Neutrophil (primary cell): ENCODE results near the gene POT1.

Source experiments
- H3K27ac ChIP-seq: fragments of 200-600 bp; sonication (generic); 2 replicates; pipeline ENCODE4 v1.5.1; 2016; ENCODE audit warnings: mild to moderate bottlenecking, moderate library complexity
- H3K27me3 ChIP-seq: fragments of 200-600 bp; sonication (generic); 2 replicates; pipeline ENCODE4 v1.6.0; 2016; ENCODE audit warnings: mild to moderate bottlenecking
- H3K36me3 ChIP-seq: fragments of 200-600 bp; sonication (generic); 2 replicates; pipeline ENCODE4 v1.5.1; 2017
- H3K4me1 ChIP-seq, 2 experiments: fragments of 200-600 bp in 1 of 2; sonication (generic) in 1 of 2; 1 replicate in 1 of 2; 2 replicates in 1 of 2; pipeline versions ENCODE4 v1.5.1 to v1.6.1; 2013 to 2016; ENCODE audit warnings: low read depth in 1 of 2, low read length in 1 of 2, mild to moderate bottlenecking in 1 of 2, moderate library complexity in 1 of 2; ENCODE audit not compliant: control insufficient read depth in 1 of 2, insufficient read depth in 1 of 2
- H3K4me3 ChIP-seq, 2 experiments: fragments of 200-600 bp in 1 of 2; sonication (generic) in 1 of 2; 1 replicate in 1 of 2; 2 replicates in 1 of 2; pipeline ENCODE4 v1.5.1; 2013 to 2016; ENCODE audit warnings: low read depth in 1 of 2, low read length in 1 of 2, mild to moderate bottlenecking in 1 of 2, moderate library complexity in 1 of 2
- H3K9me3 ChIP-seq: fragments of 200-600 bp; sonication (generic); 2 replicates; pipeline ENCODE4 v1.5.1; 2016
- TF ChIP-seq, protein P1 (sequence below): fragments of 200-600 bp; sonication (generic); IDR thresholded peaks from 2 replicates; pipeline ENCODE4 v1.5.1; 2016; ENCODE audit warnings: antibody characterized with exemption

POT1 gene

GRCh38 chr7:124784879-124785818 lies 144.5 kb downstream of the POT1 start:
- no peaks in the 10 kb centered on the region for H3K9me3 ChIP-seq
- H3K27ac ChIP-seq: no peak overlapping the region
- no peak overlapping the region for H3K4me3 ChIP-seq
- no peaks in the 10 kb centered on the region for H3K4me1 ChIP-seq
- TF ChIP-seq, protein P1, sequence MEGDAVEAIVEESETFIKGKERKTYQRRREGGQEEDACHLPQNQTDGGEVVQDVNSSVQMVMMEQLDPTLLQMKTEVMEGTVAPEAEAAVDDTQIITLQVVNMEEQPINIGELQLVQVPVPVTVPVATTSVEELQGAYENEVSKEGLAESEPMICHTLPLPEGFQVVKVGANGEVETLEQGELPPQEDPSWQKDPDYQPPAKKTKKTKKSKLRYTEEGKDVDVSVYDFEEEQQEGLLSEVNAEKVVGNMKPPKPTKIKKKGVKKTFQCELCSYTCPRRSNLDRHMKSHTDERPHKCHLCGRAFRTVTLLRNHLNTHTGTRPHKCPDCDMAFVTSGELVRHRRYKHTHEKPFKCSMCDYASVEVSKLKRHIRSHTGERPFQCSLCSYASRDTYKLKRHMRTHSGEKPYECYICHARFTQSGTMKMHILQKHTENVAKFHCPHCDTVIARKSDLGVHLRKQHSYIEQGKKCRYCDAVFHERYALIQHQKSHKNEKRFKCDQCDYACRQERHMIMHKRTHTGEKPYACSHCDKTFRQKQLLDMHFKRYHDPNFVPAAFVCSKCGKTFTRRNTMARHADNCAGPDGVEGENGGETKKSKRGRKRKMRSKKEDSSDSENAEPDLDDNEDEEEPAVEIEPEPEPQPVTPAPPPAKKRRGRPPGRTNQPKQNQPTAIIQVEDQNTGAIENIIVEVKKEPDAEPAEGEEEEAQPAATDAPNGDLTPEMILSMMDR: no peak
- no peaks in the 10 kb centered on the region for H3K36me3 ChIP-seq
- peaks cover 6% of the 10 kb centered on the region for H3K27me3 ChIP-seq

- TF ChIP-seq, protein P1: no peak
- Histone ChIP-seq H3K9me3 (no peaks in the 10 kb centered on the region), H3K36me3 (no peaks in the 10 kb centered on the region), H3K27me3 (peaks cover 6% of the 10 kb centered on the region), H3K4me1 (no peaks in the 10 kb centered on the region), H3K27ac (no peak overlapping the region), H3K4me3 (no peak overlapping the region)
Measured at GRCh38 chr7:124783271-124783670, 146.4 kb downstream of the POT1 start.

GRCh38 chr7:124781907-124782734 lies 147.5 kb downstream of the POT1 start:
- H3K4me3 ChIP-seq: no peak overlapping the region
- TF ChIP-seq, protein P1: no peak
- H3K4me1 ChIP-seq: no peaks in the 10 kb centered on the region
- H3K27me3 ChIP-seq: peaks cover 6% of the 10 kb centered on the region
- no peaks in the 10 kb centered on the region for H3K36me3 ChIP-seq
- H3K9me3 ChIP-seq: no peaks in the 10 kb centered on the region
- no peak overlapping the region for H3K27ac ChIP-seq

DNA sequence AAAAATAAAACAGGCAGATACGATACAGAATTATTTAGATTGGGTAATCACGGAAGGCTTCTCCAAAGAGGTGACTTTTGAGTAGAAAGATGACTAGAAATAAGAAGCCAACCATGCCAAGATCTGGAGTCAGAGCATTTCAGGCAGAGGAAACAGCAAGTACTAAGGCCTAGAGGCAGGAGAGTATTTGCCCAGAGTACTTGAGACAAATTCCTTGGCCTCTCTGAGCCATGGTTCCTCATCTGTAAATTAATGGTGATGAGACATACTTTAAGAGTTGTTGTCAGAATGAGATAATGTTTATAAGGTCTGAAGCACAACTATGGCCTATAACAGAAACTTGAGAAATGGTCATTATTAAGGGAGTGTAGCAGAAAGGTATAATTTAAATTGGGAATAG lies 148.2 kb downstream of the POT1 start:
- TF ChIP-seq, protein P1: no peak
- H3K9me3 ChIP-seq: no peaks in the 10 kb centered on the region
- H3K36me3 ChIP-seq: no peaks in the 10 kb centered on the region
- no peaks in the 10 kb centered on the region for H3K4me1 ChIP-seq
- no peak overlapping the region for H3K27ac ChIP-seq
- H3K27me3 ChIP-seq: peaks cover 6% of the 10 kb centered on the region
- no peak overlapping the region for H3K4me3 ChIP-seq

DNA sequence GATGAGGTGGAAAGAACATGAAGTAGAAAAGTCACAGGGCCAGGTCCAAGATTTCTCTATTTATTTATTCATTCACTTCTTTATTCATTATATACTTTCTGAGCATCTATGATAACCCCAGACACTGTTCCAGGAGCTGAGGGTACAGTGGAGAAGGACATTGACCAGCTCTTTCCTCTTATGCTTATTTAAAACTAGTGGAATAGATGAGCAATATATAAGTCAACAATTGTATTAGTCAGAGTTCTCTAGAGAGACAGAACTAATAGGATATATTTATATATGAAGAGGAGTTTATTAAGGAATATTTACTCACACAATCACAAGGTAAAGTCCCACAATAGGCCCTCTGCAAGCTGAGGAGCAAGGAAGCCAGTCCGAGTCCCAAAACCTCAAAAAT lies 149.0 kb downstream of the POT1 start:
- TF ChIP-seq, protein P1: no peak

More for the DNA sequence above, 149.0 kb downstream of the POT1 start:
- Histone ChIP-seq H3K36me3 (no peaks in the 10 kb centered on the region), H3K9me3 (no peaks in the 10 kb centered on the region), H3K4me3 (no peak overlapping the region), H3K27ac (no peak overlapping the region), H3K27me3 (peaks cover 5% of the 10 kb centered on the region), H3K4me1 (no peaks in the 10 kb centered on the region)
